GM12878 (cell line): ENCODE results near the gene LMNB1. TPM values are rescaled to one million over a fixed set of nuclear protein-coding genes. Genes with fewer than 3 reads are reported as not detected.

Experiments
- ATAC-seq: fragments of 200-7000 bp; cut with Tn5 transposase; 3 replicates; pipeline ENCODE4 v1.9.1; 2020; ENCODE audit warnings: mild to moderate bottlenecking, moderate library complexity
- BruUV-seq: library from RNA; stranded (reverse); fragments of 400-500 nt; replicated peaks from 2 replicates; lab custom pipeline; 2021; lab: Mats Ljungman, UMichigan
- CTCF ChIA-PET: fragments of 300-600 bp; sonication (Branson Sonifier 250); formaldehyde crosslinking; extraction: SDS; loops from one replicate; lab custom pipeline; 2021; ENCODE audit warnings: inconsistent platforms; lab: Yijun Ruan, JAX
- POLR2A ChIA-PET: fragments of 350-600 bp; formaldehyde crosslinking; extraction: SDS; loops from one replicate; lab custom pipeline; 2021; ENCODE audit warnings: inconsistent platforms; lab: Charles Lee
- RAD21 ChIA-PET: fragments of 300-600 bp; sonication (Branson Sonifier 250); formaldehyde crosslinking; loops from one replicate; lab custom pipeline; 2023; ENCODE audit warnings: antibody characterized with exemption; ENCODE audit not compliant: unreplicated experiment; lab: Charles Lee
- SMC1A ChIA-PET: fragments of 300-600 bp; sonication (Branson Sonifier 250); formaldehyde crosslinking; loops from one replicate; lab custom pipeline; 2023; ENCODE audit not compliant: unreplicated experiment, uncharacterized antibody; lab: Charles Lee
- DNase-seq: peaks from one replicate; pipeline ENCODE4 v3.0.0-alpha.2; 2011; ENCODE audit warnings: low read depth, low spot score
- FAIRE-seq: peaks from 3 replicates; lab custom pipeline; 2011; peaks lifted over from hg19 to GRCh38; lab: Jason Lieb, UNC
- H2AFZ ChIP-seq: 2 replicates; pipeline ENCODE4 v1.6.0; 2011; ENCODE audit warnings: low read depth, low read length, control low read depth; ENCODE audit not compliant: control insufficient read depth
- H3K27ac ChIP-seq: 2 replicates; pipeline ENCODE4 v1.5.1; 2011; ENCODE audit warnings: control low read depth; ENCODE audit not compliant: control insufficient read depth, insufficient read depth
- H3K27me3 ChIP-seq, 2 experiments: replicated peaks in 1 of 2; 2 replicates each; pipeline versions ENCODE4 v1.6.0 to v1.6.1; 2011; ENCODE audit warnings: low read length in 1 of 2; ENCODE audit not compliant: control insufficient read depth in 2 of 2, insufficient read depth in 2 of 2
- H3K36me3 ChIP-seq, 2 experiments: 2 replicates each; pipeline ENCODE4 v1.5.1; 2011; ENCODE audit warnings: low read length in 1 of 2; ENCODE audit not compliant: control insufficient read depth in 2 of 2, insufficient read depth in 2 of 2
- H3K4me1 ChIP-seq: 2 replicates; pipeline ENCODE4 v1.6.1; 2011; ENCODE audit warnings: mild to moderate bottlenecking, low read length, moderate library complexity, mixed read lengths; ENCODE audit not compliant: control insufficient read depth, insufficient read depth
- H3K4me2 ChIP-seq: 2 replicates; pipeline ENCODE4 v1.6.0; 2011; ENCODE audit warnings: control low read depth; ENCODE audit not compliant: control insufficient read depth, insufficient read depth
- H3K4me3 ChIP-seq: fragments of 200-600 bp; sonication (generic); 2 replicates; pipeline ENCODE4 v1.5.1; 2016
- H3K79me2 ChIP-seq: 2 replicates; pipeline ENCODE4 v1.6.0; 2011; ENCODE audit warnings: low read length; ENCODE audit not compliant: control insufficient read depth, insufficient read depth
- H3K9ac ChIP-seq: 2 replicates; pipeline ENCODE4 v1.8.0; 2011; ENCODE audit warnings: low read length, control low read depth, mixed read lengths; ENCODE audit not compliant: control insufficient read depth, insufficient read depth
- H3K9me3 ChIP-seq: replicated peaks from 3 replicates; pipeline ENCODE4 v1.5.1; 2011; ENCODE audit warnings: mild to moderate bottlenecking, low read length; ENCODE audit not compliant: control insufficient read depth, insufficient read depth
- H4K20me1 ChIP-seq: 2 replicates; pipeline ENCODE4 v1.6.0; 2011; ENCODE audit not compliant: control insufficient read depth, insufficient read depth
- BCLAF1 ChIP-seq: fragments of 450-650 bp; IDR thresholded peaks from 2 replicates; pipeline ENCODE4 v1.6.1; 2017; ENCODE audit warnings: antibody characterized with exemption, mild to moderate bottlenecking, moderate library complexity
- BHLHE40 ChIP-seq, 2 experiments: fragments of 450-650 bp in 1 of 2; IDR thresholded peaks; 2 replicates each; pipeline ENCODE4 v1.6.1; 2011 to 2017; ENCODE audit warnings: low read depth in 2 of 2, borderline replicate concordance in 1 of 2, improper control_type of control experiment in 1 of 2, low read length in 1 of 2, mild to moderate bottlenecking in 1 of 2
- CREM ChIP-seq: IDR thresholded peaks from 2 replicates; pipeline ENCODE4 v1.6.1; 2014; ENCODE audit warnings: antibody characterized with exemption, low read depth
- ETV6 ChIP-seq, 2 experiments: fragments of 450-650 bp in 1 of 2; IDR thresholded peaks in 1 of 2; conservative IDR thresholded peaks in 1 of 2; 2 replicates each; pipeline ENCODE4 v1.6.1; 2014; ENCODE audit warnings: antibody characterized with exemption in 1 of 2, borderline replicate concordance in 1 of 2, low read depth in 1 of 2, mild to moderate bottlenecking in 1 of 2, moderate library complexity in 1 of 2
- GATAD2B ChIP-seq: fragments of 450-650 bp; conservative IDR thresholded peaks from 2 replicates; pipeline ENCODE4 v1.6.1; 2017; ENCODE audit warnings: low read depth, mild to moderate bottlenecking, moderate library complexity
- MLLT1 ChIP-seq: fragments of 450-650 bp; IDR thresholded peaks from 2 replicates; pipeline ENCODE4 v1.6.1; 2016; ENCODE audit warnings: mild to moderate bottlenecking
- NKRF ChIP-seq: fragments of 450-650 bp; conservative IDR thresholded peaks from 2 replicates; pipeline ENCODE4 v1.6.1; 2017; ENCODE audit warnings: mild to moderate bottlenecking, moderate library complexity
- NRF1 ChIP-seq: conservative IDR thresholded peaks from 2 replicates; pipeline ENCODE4 v1.6.1; 2011; ENCODE audit warnings: mild to moderate bottlenecking, low read depth, low read length, improper control_type of control experiment
- RELA ChIP-seq: fragments of 450-650 bp; IDR thresholded peaks from 2 replicates; pipeline ENCODE4 v1.8.0; 2014; ENCODE audit warnings: borderline replicate concordance; ENCODE audit not compliant: partially characterized antibody
- SMAD5 ChIP-seq: IDR thresholded peaks from 2 replicates; pipeline ENCODE4 v1.6.1; 2016; ENCODE audit warnings: antibody characterized with exemption, low read depth
- SUPT20H ChIP-seq: IDR thresholded peaks from 2 replicates; pipeline ENCODE4 v1.6.1; 2011; ENCODE audit warnings: low read depth, mild to moderate bottlenecking, low read length, moderate library complexity, borderline replicate concordance; ENCODE audit not compliant: control insufficient read depth
- TAF1 ChIP-seq: IDR thresholded peaks from 2 replicates; pipeline ENCODE4 v1.6.1; 2011; ENCODE audit warnings: mild to moderate bottlenecking, low read depth, low read length, borderline replicate concordance
- USF2 ChIP-seq: IDR thresholded peaks from 2 replicates; pipeline ENCODE4 v1.6.1; 2011; ENCODE audit warnings: low read depth, low read length, improper control_type of control experiment, borderline replicate concordance
- ZNF217 ChIP-seq: fragments of 450-650 bp; IDR thresholded peaks from 2 replicates; pipeline ENCODE4 v1.6.1; 2017; ENCODE audit warnings: antibody characterized with exemption, mild to moderate bottlenecking
- ZNF24 ChIP-seq: fragments of 450-650 bp; IDR thresholded peaks from 2 replicates; pipeline ENCODE4 v1.6.1; 2017; ENCODE audit warnings: antibody characterized with exemption, mild to moderate bottlenecking
- WGBS: methylation state at CpG from one replicate; pipeline ENCODE4 v1.1.6; 2016; ENCODE audit warnings: low lambda C conversion rate; ENCODE audit not compliant: insufficient replicate concordance, insufficient coverage; ENCODE audit errors: missing lambda C conversion rate; 5-methylcytosine and 5-hydroxymethylcytosine counted together
- in situ Hi-C: fragments of 300-500 bp; cut with MboI; formaldehyde crosslinking; loops from 9 replicates; pipeline ENCODE4 v1.14.3; 2018; ENCODE audit warnings: mixed read lengths
- intact Hi-C: fragments of 100-400 bp; cut with micrococcal nuclease; formaldehyde crosslinking; loops from one replicate; pipeline ENCODE4 v1.14.2; 2022; ENCODE audit not compliant: unreplicated experiment
- polyA plus RNA-seq, 11 experiments: library from polyadenylated mRNA; depleted of rRNA in 4 of 11; unstranded in 6 of 11; stranded (reverse) in 5 of 11; fragments of >200 nt; fragmentation: Nextera tagmentation in 4 of 11; fragmentation: Illumina TruSeq in 1 of 11; extraction: Ambion mirVana in 4 of 11; extraction: Trizol in 1 of 11; gene quantifications; 1 replicate in 1 of 11; 2 replicates in 10 of 11; pipeline versions ENCODE4 v1.2.1 to v1.2.3, GENCODE V29; 2011 to 2016; ENCODE audit warnings: inconsistent platforms in 2 of 11, missing spikeins in 2 of 11, low read depth in 1 of 11
- total RNA-seq, 4 experiments: library from RNA; depleted of rRNA in 3 of 4; stranded (reverse); fragments of >200 nt in 3 of 4; fragmentation: Illumina TruSeq in 1 of 4; extraction: Trizol in 1 of 4; gene quantifications; 2 replicates each; pipeline versions ENCODE4 v1.2.1 to v1.2.3, GENCODE V29; 2013 to 2021

The LMNB1 gene
- total and polyA plus RNA-seq, 10 of the 15 experiments (the other 5 are each of a cell fraction or from before 2014, with no cell fraction given), result 7.0 to 185 (median 86.4) TPM

GRCh38 chr5:126742425-126742824, 34.5 kb upstream of the LMNB1 start (continued):
- no peak for TF ChIP-seq MLLT1

GRCh38 chr5:126744836-126745235, 32.1 kb upstream of the LMNB1 start:
- RAD21 ChIA-PET, result interaction anchor here (1.3 kb wide), 1 partner anchor 31 kb away, joined by 3 read pairs; no protein-coding TSS in a partner anchor
- Histone ChIP-seq H3K9me3 (no peaks in the 10 kb centered on the region), H4K20me1 (no peaks in the 10 kb centered on the region), H3K9ac (no peak overlapping the region), H2AFZ (no peak overlapping the region), H3K4me1 (peaks cover 16% of the 10 kb centered on the region), H3K4me2 (no peak overlapping the region), H3K4me3 (no peak overlapping the region), H3K36me3 (no peaks in the 10 kb centered on the region), H3K27ac (no peak overlapping the region), H3K27me3 (no peaks in the 10 kb centered on the region), H3K79me2 (no peaks in the 10 kb centered on the region)
- intact Hi-C loops, result loop anchor here (5.0 kb wide), 1 partner anchor 33 kb away; no protein-coding TSS in a partner anchor
- in situ Hi-C loops, result no loop called here
- POLR2A ChIA-PET, result interaction anchor here (1.0 to 1.5 kb wide), 2 partner anchors 13 to 33 kb away, joined by 3 to 4 read pairs; no protein-coding TSS in a partner anchor
- DNase-seq (no peak), ATAC-seq (no peak), FAIRE-seq (no peak)
- SMC1A ChIA-PET, result interaction anchor here (1.0 to 1.8 kb wide), 5 partner anchors 10 to 59 kb away, joined by 3 to 6 read pairs (median 3); no protein-coding TSS in a partner anchor
- no TSS peak for BruUV-seq
- CTCF ChIA-PET, result interaction anchor here (2.7 kb wide), 1 partner anchor 13 kb away, joined by 7 read pairs; no protein-coding TSS in a partner anchor
- 77% methylated on average over 2 of the region's 2 CpGs for WGBS
- no peak for TF ChIP-seq TAF1
- no peak for TF ChIP-seq BHLHE40 (IDR thresholded peaks at IDR 0.05; ENCODE audit: borderline replicate concordance in 1 of 2, low read depth in 2 of 2, low read length in 1 of 2)
- TF ChIP-seq NKRF, result no peak
- TF ChIP-seq GATAD2B, result no peak
- TF ChIP-seq NRF1, result no peak
- no peak for TF ChIP-seq CREM
- no peak for TF ChIP-seq USF2
- no peak for TF ChIP-seq ZNF217
- no peak for TF ChIP-seq RELA
- TF ChIP-seq SUPT20H, result no peak
- TF ChIP-seq SMAD5, result no peak
- TF ChIP-seq BCLAF1, result no peak
- no peak for TF ChIP-seq ETV6 (conservative IDR thresholded peaks at IDR 0.05 in 1 of 2, IDR thresholded peaks at IDR 0.05 in 1 of 2; ENCODE audit: borderline replicate concordance in 1 of 2, low read depth in 1 of 2)
- no peak for TF ChIP-seq ZNF24
